ENCODE results near the gene DNAH3.
A peak's percentile ranks its signal among the peaks of the same experiment; 100 is the strongest.

DNA sequence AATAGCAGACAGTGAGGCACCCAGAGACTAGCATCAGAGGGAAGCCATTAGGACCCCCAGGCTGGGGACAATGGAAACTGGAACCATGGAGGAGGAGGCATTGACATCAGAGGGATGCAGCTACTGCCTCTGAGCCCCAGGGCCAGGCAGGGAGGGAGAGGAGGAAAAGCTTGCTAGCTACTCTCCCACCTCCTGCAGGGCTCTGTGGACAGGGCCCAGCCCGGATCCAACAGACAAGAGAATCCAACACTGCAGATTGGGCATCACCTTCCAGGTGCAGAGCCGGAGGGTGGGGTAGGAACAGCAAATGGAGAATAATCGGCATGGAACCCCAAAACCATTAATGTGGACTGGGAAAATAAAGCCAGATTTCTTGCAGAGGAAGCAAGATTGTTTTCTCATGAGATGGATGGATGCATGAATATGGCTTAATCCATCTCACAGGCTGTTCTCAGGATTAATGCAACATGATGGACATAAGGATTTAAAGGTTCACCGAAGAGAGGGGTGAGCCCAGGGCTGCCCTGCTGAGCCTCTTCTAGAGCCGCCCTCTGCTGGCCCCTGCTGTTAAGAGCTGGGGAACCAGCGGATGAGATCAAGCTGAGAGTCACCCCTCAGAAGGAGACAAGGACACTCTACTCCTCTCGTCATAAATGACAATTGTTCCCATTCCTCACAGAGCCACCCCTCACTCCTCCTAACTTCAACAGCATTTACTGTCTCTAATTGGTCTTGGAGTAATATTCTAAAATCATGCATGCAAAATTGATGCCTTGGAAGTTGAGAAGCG lies 48.8 kb downstream of the DNAH3 start:
- TF ChIP-seq, protein P1, sequence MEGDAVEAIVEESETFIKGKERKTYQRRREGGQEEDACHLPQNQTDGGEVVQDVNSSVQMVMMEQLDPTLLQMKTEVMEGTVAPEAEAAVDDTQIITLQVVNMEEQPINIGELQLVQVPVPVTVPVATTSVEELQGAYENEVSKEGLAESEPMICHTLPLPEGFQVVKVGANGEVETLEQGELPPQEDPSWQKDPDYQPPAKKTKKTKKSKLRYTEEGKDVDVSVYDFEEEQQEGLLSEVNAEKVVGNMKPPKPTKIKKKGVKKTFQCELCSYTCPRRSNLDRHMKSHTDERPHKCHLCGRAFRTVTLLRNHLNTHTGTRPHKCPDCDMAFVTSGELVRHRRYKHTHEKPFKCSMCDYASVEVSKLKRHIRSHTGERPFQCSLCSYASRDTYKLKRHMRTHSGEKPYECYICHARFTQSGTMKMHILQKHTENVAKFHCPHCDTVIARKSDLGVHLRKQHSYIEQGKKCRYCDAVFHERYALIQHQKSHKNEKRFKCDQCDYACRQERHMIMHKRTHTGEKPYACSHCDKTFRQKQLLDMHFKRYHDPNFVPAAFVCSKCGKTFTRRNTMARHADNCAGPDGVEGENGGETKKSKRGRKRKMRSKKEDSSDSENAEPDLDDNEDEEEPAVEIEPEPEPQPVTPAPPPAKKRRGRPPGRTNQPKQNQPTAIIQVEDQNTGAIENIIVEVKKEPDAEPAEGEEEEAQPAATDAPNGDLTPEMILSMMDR (IDR thresholded peaks at IDR 0.05), result peak; percentile 3; the same call in 1 of the 2 replicates
- TF ChIP-seq USF1 (CRISPR knock-in tag; IDR thresholded peaks at IDR 0.05), result no peak
- no peak for TF ChIP-seq IRF2 (CRISPR knock-in tag; IDR thresholded peaks at IDR 0.05; ENCODE audit: borderline replicate concordance, low read depth)
- no peak for TF ChIP-seq TP53 (CRISPR knock-in tag; IDR thresholded peaks at IDR 0.05)
- TF ChIP-seq MAX (CRISPR knock-in tag; IDR thresholded peaks at IDR 0.05), result no peak
- no peak for TF ChIP-seq ETV6 (CRISPR knock-in tag; IDR thresholded peaks at IDR 0.05)
- no peak for TF ChIP-seq ATF6 (CRISPR knock-in tag; IDR thresholded peaks at IDR 0.05)
- TF ChIP-seq NR1H2 (CRISPR knock-in tag; IDR thresholded peaks at IDR 0.05), result no peak
- no peak for TF ChIP-seq KAT7 (CRISPR knock-in tag; IDR thresholded peaks at IDR 0.05; ENCODE audit: borderline replicate concordance)
